ENCODE data around the gene METTL22. TPM values are rescaled to one million over a fixed set of nuclear protein-coding genes. Genes with fewer than 3 reads are reported as not detected.

METTL22 gene
- total RNA-seq, 4 donors from 2014 or later, result 21.9 to 37.9 (median 24.5) TPM

DNA sequence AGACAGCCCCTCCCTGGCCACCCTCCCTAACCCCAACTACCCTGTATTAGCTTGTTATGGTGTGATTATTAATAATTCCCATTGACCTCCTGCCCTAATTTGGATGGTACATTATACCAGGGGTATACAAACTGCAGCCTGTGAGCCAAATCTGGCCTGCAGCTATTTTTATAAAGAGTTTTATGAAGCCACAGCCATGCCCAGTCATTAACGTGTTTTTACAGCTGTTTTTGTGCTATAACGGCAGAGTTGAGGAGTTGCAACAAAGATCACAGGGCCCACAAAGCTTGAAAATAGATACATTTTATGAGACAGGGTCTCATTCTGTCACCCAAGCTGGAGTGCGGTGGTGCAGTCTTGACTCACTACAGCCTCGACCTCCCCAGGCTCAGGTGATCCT lies 6.0 kb downstream of the METTL22 start:
- TF ChIP-seq CTCF (IDR thresholded peaks at IDR 0.05; ENCODE audit: low read depth), result no peak

DNA sequence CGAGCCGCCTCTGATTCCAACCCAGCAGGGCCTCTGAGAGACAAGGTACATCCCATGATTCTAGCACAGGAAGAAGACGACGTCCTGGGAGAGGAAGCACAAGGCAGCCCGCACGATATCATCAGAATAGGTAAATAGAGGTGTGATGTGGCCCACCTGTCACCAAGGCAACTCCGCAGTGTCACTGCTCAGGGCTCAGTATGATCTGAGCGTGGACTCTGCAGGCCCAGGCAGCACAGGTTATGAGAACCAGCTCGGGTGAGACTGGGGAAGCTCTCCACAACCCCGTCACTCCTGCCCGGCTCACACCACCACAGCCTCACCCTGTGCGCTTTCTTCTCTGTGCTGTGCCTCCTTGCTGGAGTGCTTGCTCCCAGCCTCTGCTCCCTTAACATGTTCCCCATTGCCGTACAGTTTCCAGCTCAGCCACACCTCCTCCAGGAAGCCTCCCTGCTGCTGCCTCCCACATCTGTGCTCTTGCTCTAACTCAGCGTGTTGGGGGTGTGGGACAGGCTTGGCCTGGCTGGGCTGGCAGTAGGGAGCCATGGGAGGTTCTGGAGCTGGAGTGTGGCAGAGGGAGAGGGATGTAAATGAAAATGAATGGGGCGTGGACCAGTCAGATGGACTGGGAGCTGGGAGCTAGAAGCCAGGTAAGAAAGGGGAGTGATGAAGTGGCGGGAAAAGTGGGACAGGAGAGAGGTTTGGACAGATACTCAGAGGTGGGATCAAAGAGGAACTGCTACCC lies 7.7 kb downstream of the METTL22 start:
- TF ChIP-seq CTCF (IDR thresholded peaks at IDR 0.05; ENCODE audit: low read depth), result no peak

DNA sequence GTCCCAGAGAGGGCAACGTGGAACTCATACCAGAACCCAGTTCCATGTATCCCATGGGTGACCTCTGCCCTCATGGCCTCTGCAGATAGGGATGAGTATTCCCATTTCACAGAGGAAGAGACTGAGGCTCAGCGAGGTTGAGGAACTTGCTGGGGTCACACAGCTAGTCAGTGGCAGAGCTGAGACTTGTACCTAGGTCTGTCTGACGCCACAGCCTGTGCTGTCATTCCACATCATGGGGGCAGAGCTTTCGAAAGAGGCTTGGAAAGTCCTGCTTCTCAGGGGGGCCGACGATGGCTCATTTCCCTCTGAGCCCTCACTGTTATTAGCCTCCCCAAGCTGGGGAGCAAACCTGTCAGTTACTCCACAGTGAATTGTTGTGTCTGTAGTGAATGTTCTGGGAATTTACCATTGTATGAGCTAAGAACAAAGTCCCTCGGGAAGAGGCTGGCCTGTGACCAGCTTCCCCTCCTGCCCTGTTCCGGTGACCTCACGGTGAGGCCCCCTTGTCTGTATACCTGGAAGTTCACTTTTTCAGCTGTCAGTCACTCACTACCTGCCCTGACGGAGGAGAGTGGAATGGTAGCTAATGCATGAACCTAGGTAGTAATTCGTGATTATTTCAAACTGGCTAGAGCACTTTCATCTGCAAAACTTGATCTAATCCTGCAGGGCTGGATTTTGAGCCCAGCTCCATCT lies 8.9 kb downstream of the METTL22 start:
- TF ChIP-seq CTCF (IDR thresholded peaks at IDR 0.05; ENCODE audit: low read depth), result no peak

- TF ChIP-seq CTCF (IDR thresholded peaks at IDR 0.05; ENCODE audit: low read depth), result no peak
Observed at GRCh38 chr16:8631373-8631772, 9.9 kb downstream of the METTL22 start.

DNA sequence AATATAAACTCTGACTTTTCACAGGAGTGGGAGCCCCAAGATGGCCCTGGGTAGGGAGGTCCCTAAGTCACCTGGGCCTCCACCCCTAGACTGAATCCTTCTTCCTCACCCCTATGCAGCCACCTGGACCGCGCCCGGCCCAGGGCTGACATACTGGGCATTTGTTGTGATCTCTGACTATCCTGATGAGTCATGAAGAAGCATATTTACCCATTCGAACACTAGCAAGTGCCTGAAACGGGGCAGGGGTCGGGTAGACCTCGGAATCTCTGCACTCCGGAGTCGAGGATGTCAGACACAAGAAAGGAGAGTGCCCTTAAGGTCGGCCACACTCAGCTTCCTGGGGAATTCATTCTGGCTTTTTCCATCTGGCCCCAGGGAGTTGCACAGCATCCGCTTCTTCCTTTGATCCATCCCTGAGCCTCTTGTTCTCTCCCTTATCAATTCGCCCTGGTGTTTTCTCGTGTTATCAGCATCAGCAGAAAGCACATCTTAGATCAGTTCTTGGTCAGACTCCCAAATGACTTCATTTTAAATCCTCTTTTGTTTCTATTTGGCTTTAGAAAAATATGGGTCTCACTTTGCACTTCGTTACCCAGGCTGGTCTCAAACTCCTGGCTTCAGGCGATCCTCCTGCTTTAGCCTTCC lies 10.4 kb downstream of the METTL22 start:
- no peak for TF ChIP-seq CTCF (IDR thresholded peaks at IDR 0.05; ENCODE audit: low read depth)

- no peak for TF ChIP-seq CTCF (IDR thresholded peaks at IDR 0.05; ENCODE audit: low read depth)
Observed at GRCh38 chr16:8632675-8633182, 11.2 kb downstream of the METTL22 start.
